GM18511 (cell line): ENCODE measurements around the gene ELL2.

Experiments
- ATAC-seq: cut with Tn5 transposase; IDR thresholded peaks from one replicate; pipeline ENCODE4 v1.9.1; 2021; ENCODE audit warnings: mild to moderate bottlenecking, moderate library complexity; ENCODE audit not compliant: unreplicated experiment

ELL2 gene

GRCh38 chr5:95961617-95962474 is at the start of gene ELL2:
Gene ELL2 (minus strand): TSS chr5:95961851. CDS start chr5:95961721, 130 bp downstream.
- ATAC-seq = peak; percentile 82

DNA sequence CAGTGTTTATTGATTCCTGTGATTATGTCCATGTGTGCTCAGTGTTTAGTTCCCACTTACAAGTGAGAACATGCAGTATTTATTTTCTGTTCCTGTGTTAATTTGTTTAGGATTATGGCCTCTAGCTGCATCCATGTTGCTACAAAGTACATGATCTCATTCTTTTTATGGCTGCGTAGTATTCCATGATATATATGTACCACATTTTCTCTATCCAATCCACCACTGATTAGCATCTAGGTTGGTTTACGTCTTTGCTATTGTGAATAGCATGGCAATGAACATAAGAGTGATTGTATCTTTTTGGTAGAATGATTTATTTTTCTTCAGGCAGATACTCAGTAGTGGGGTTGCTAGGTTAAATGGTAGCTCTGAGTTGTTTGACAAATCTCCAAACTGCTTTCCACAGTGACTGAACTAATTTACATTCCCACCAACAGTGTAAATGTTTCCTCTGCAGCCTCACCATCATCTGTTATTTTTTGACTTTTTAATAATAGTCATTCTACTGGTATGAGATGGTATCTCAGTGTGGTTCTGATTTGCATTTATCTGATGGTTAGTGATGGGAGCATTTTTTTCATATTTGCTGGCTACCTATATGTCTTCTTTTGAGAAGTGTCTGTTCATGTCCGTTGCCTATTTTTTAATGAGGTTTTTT is 47.5 kb upstream of the ELL2 start:
- ATAC-seq = no peak

- no peak for ATAC-seq
Observed at GRCh38 chr5:96008487-96008886, 46.8 kb upstream of the ELL2 start.

GRCh38 chr5:96007051-96007450 is 45.4 kb upstream of the ELL2 start:
- no peak for ATAC-seq

- no peak for ATAC-seq
Observed at GRCh38 chr5:96006291-96006690, 44.6 kb upstream of the ELL2 start.

GRCh38 chr5:96004754-96005153 is 43.1 kb upstream of the ELL2 start:
- ATAC-seq = no peak

- ATAC-seq = no peak
Observed at GRCh38 chr5:96004087-96004486, 42.4 kb upstream of the ELL2 start.

DNA sequence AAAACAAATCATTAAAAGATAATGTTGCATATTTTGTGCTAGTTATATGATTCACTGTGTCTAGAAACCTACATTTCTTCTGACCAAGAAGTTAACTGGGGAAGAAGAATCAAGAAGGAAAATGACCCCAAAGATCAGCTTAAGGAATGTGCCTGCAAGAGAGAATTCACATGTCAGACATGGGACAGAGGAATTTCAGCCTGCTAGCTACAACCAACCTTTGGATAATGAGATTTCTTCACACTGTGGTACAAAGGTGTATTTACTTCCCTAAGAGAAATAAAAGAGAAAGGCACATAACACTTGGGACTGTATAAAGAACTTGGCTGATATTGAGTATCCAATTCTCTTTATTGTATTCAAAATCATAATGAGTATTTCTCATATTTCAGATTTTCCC is 39.6 kb upstream of the ELL2 start:
- ATAC-seq = no peak

DNA sequence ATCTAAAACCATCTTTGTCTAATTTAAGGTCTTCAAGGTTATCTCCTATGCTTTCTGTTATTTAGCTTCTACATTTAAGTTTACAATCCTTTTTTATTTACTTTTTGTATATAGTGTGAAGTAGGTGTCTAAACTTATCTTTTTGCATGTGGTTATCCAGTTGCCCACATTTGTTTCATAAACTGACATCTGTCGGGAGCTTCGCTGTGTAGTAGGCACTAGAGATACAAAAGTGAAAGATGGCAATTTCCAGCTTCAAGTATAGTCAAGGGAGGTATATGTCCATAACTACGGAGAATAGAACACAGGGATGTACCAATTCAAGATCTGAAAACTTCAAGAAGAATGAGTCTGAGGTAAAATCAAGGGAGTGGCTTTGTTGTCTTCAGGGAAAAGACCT is 38.7 kb upstream of the ELL2 start:
- no peak for ATAC-seq

- no peak for ATAC-seq
Observed at GRCh38 chr5:95996904-95997723, 35.5 kb upstream of the ELL2 start.

GRCh38 chr5:95995962-95996489 is 34.4 kb upstream of the ELL2 start:
- ATAC-seq = no peak

GRCh38 chr5:95993776-95994175 is 32.1 kb upstream of the ELL2 start:
- ATAC-seq = no peak

DNA sequence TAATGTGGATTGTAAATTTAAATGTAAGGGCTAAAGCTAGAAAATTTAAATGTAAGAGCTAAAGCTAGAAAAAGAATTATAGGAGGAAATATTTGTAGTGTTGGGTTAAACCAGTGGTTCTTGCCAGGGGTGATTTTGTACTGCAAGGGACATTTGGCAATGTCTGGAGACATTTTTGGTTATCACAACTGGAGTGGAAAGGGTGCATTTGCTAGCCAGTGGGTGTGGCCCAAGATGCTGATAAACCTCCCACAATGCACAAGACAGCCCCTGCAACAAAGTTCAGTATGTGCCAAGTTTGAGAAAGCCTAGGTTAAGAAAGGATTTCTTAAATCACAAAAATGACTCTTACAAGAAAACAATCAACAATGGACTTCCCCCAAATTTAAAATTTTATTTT is 31.6 kb upstream of the ELL2 start:
- no peak for ATAC-seq

GRCh38 chr5:95989283-95990048 is 27.8 kb upstream of the ELL2 start:
- no peak for ATAC-seq

- ATAC-seq = no peak
Observed at GRCh38 chr5:95988877-95989276, 27.2 kb upstream of the ELL2 start.

DNA sequence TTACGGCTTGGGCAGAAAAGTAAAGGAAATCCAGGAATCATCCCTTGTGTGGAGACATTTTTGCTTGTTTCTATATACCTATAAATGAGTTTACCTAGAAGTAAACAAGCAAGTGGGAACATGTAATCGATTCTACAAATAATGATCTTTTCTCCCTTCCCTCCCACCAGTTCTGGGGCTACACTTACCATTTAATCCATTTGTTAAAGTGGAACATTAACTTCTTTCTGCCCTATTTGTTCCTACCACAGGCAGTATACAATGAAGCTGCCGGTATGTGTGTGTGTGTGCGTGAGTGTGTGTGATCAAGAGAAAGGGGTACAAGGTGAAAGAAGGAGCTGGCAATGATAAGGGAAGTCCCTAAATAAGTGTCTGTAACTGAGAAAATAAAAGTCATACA is 26.4 kb upstream of the ELL2 start:
- no peak for ATAC-seq

DNA sequence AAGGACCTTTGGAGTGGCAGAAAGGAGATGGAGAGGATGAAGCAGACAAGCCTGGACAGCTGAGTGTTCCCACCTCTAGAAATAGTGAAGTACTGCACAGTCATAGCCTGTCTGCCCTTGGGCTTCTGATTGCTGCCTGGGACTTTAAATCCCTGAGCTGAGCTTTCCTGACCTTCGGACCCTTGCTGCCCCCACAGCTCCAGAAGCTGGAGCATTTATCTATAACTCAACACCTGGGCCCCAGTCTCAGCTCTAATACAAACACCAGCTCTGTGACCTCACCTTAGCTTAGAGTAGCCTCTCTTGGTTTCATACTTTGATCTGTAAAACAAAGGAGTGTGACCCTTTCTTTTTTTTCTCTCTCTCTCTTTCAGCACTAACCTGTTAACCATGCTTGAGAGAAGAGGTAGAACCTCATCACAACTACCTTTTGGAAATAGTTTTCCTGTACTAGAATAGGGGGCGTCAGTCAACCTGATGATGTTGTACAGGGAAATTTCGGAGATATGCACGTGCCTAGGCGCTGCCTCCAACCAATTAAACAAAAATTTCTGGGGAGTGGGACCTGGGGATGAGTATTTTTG is 25.4 kb upstream of the ELL2 start:
- ATAC-seq = no peak

GRCh38 chr5:95986001-95986400 is 24.4 kb upstream of the ELL2 start:
- no peak for ATAC-seq

GRCh38 chr5:95985249-95985648 is 23.6 kb upstream of the ELL2 start:
- ATAC-seq = no peak

- no peak for ATAC-seq
Observed at GRCh38 chr5:95984287-95984938, 22.8 kb upstream of the ELL2 start.
